HepG2 (cell line): ENCODE measurements around the gene ECD. TPM values are rescaled to one million over a fixed set of nuclear protein-coding genes. Genes with fewer than 3 reads are reported as not detected.

ENCODE experiments used
- CCDC6 ChIP-seq: sonication (generic); formaldehyde crosslinking; IDR thresholded peaks from 2 replicates; pipeline ENCODE4 v1.8.1; 2022; ENCODE audit warnings: mild to moderate bottlenecking, missing genetic modification reagents, moderate library complexity
- EEA1 ChIP-seq: sonication (generic); formaldehyde crosslinking; IDR thresholded peaks from 2 replicates; pipeline ENCODE4 v1.5.1; 2020; ENCODE audit warnings: mild to moderate bottlenecking, missing genetic modification reagents, borderline replicate concordance
- GPN1 ChIP-seq: sonication (generic); formaldehyde crosslinking; IDR thresholded peaks from 2 replicates; pipeline ENCODE4 v1.5.1; 2020; ENCODE audit warnings: missing genetic modification reagents, borderline replicate concordance
- HNF4A ChIP-seq: sonication (generic); formaldehyde crosslinking; IDR thresholded peaks from 2 replicates; pipeline ENCODE4 v1.4.0; 2020; ENCODE audit warnings: missing genetic modification reagents
- HNRNPLL ChIP-seq: fragments of 200-400 bp; formaldehyde crosslinking; IDR thresholded peaks from 2 replicates; pipeline ENCODE4 v1.6.1; 2017; ENCODE audit warnings: mild to moderate bottlenecking, low read depth, low read length; ENCODE audit not compliant: poor library complexity, severe bottlenecking
- KAT2B ChIP-seq: fragments of 150-350 bp; IDR thresholded peaks from 2 replicates; pipeline ENCODE4 v1.6.1; 2014; ENCODE audit warnings: low read depth, low read length, borderline replicate concordance
- KLF16 ChIP-seq, 2 experiments: sonication (generic) in 1 of 2; formaldehyde crosslinking in 1 of 2; IDR thresholded peaks; 2 replicates each; pipeline versions ENCODE4 v1.6.1 to v1.8.0; 2016 to 2023; ENCODE audit warnings: missing genetic modification reagents in 2 of 2, missing compliant biosample characterization in 1 of 2
- MED1 ChIP-seq: sonication (generic); formaldehyde crosslinking; IDR thresholded peaks from 2 replicates; pipeline ENCODE4 v1.4.0; 2020; ENCODE audit warnings: missing genetic modification reagents
- PAF1 ChIP-seq: IDR thresholded peaks from 2 replicates; pipeline ENCODE4 v1.6.1; 2016; ENCODE audit warnings: missing genetic modification reagents, missing compliant biosample characterization
- RFXAP ChIP-seq: sonication (generic); formaldehyde crosslinking; IDR thresholded peaks from 2 replicates; pipeline ENCODE4 v1.4.0; 2020; ENCODE audit warnings: missing genetic modification reagents, borderline replicate concordance
- TBX3 ChIP-seq: fragments of 450-650 bp; IDR thresholded peaks from 2 replicates; pipeline ENCODE4 v1.6.1; 2017; ENCODE audit warnings: antibody characterized with exemption, mild to moderate bottlenecking, inconsistent platforms, borderline replicate concordance
- YEATS4 ChIP-seq: sonication (generic); formaldehyde crosslinking; IDR thresholded peaks from 2 replicates; pipeline ENCODE4 v1.4.0; 2020; ENCODE audit warnings: missing genetic modification reagents, borderline replicate concordance
- ZNF160 ChIP-seq: sonication (generic); formaldehyde crosslinking; IDR thresholded peaks from 2 replicates; pipeline ENCODE4 v1.8.0; 2022; ENCODE audit warnings: mild to moderate bottlenecking, inconsistent platforms, missing genetic modification reagents
- ZNF549 ChIP-seq: sonication (generic); formaldehyde crosslinking; IDR thresholded peaks from 2 replicates; pipeline ENCODE4 v1.5.0; 2020; ENCODE audit warnings: missing genetic modification reagents
- ZNF775 ChIP-seq: sonication (generic); formaldehyde crosslinking; IDR thresholded peaks from 2 replicates; pipeline ENCODE4 v1.4.0; 2020; ENCODE audit warnings: missing genetic modification reagents, mild to moderate bottlenecking, moderate library complexity, borderline replicate concordance
- ZNF839 ChIP-seq: sonication (generic); formaldehyde crosslinking; IDR thresholded peaks from 2 replicates; pipeline ENCODE4 v1.4.0; 2020; ENCODE audit warnings: missing genetic modification reagents, mild to moderate bottlenecking, borderline replicate concordance
- polyA plus RNA-seq, 8 experiments: library from polyadenylated mRNA; depleted of rRNA in 3 of 8; stranded (reverse) in 7 of 8; unstranded in 1 of 8; fragments of >200 nt; fragmentation: Illumina TruSeq in 4 of 8; extraction: Trizol in 4 of 8; gene quantifications; 2 replicates each; pipeline versions ENCODE4 v1.2.1 to v1.2.3, GENCODE V29; 2011 to 2016; ENCODE audit warnings: low read depth in 4 of 8, missing spikeins in 1 of 8, mixed read lengths in 1 of 8; ENCODE audit not compliant: insufficient read depth in 1 of 8
- total RNA-seq, 5 experiments: library from RNA; depleted of rRNA; stranded (reverse); fragments of >200 nt; fragmentation: Illumina TruSeq; extraction: Trizol; gene quantifications; 2 replicates each; pipeline ENCODE4 v1.2.3, GENCODE V29; 2016; ENCODE audit warnings: low read depth in 1 of 5
- TF ChIP-seq, protein P1 (sequence below): sonication (generic); formaldehyde crosslinking; IDR thresholded peaks from 2 replicates; pipeline ENCODE4 v1.4.0; 2020; ENCODE audit warnings: missing genetic modification reagents, low read depth, mild to moderate bottlenecking, borderline replicate concordance
- TF ChIP-seq, protein P2 (sequence below): sonication (generic); formaldehyde crosslinking; conservative IDR thresholded peaks from 2 replicates; pipeline ENCODE4 v1.8.0; 2022; ENCODE audit warnings: mild to moderate bottlenecking, moderate library complexity, missing genetic modification reagents
- TF ChIP-seq, protein P3 (sequence below): sonication (generic); formaldehyde crosslinking; IDR thresholded peaks from 2 replicates; pipeline ENCODE4 v1.4.0; 2020; ENCODE audit warnings: missing genetic modification reagents, mild to moderate bottlenecking, borderline replicate concordance
- TF ChIP-seq, protein P4 (sequence below): sonication (generic); formaldehyde crosslinking; conservative IDR thresholded peaks from 2 replicates; pipeline ENCODE4 v1.8.1; 2023; ENCODE audit warnings: missing genetic modification reagents
- TF ChIP-seq, protein P5 (sequence below): IDR thresholded peaks from 2 replicates; pipeline ENCODE4 v1.6.1; 2016; ENCODE audit warnings: mild to moderate bottlenecking

The ECD gene
- total and polyA plus RNA-seq, 2 of the 13 experiments (the other 11 are each of a cell fraction or from before 2014, with no cell fraction given): 21.5 to 27.6 TPM

DNA sequence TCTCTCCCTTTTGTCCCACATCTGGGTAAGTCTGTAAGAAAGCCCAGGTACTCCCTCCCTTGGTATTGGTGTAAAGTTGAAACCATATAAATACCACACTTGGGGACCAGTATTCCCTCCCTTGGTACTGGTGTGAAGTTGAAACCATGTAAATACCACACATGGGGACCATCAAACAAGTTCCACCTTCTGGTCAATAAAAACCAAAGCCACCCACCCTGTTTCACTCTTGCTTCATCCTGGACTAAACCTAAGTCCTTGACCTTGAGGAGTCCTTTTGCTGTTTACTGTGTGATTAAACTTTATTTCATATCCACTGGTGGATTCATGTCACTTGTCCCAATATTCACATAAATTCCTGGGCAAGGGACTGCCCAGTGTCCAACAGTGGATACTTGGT lies 79.5 kb downstream of the ECD start (continued):
- TF ChIP-seq, protein P1, sequence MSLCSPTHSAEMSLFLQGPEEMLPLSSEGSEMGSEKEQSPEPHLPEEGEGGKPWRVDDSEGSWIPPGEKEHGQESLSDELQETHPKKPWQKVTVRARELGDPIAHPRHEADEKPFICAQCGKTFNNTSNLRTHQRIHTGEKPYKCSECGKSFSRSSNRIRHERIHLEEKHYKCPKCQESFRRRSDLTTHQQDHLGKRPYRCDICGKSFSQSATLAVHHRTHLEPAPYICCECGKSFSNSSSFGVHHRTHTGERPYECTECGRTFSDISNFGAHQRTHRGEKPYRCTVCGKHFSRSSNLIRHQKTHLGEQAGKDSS (CRISPR knock-in tag): no peak
- TF ChIP-seq KLF16 (CRISPR knock-in tag; IDR thresholded peaks at IDR 0.05) (peak in 1 of 2 experiments; percentile 70; a peak in 2 of 4 replicates), CCDC6 (CRISPR knock-in tag) (no peak), HNF4A (peak; percentile 62), ZNF549 (no peak), MED1 (peak; percentile 56), EEA1 (CRISPR knock-in tag) (no peak), KAT2B (no peak), YEATS4 (CRISPR knock-in tag) (no peak), ZNF160 (CRISPR knock-in tag) (no peak), RFXAP (CRISPR knock-in tag) (no peak), HNRNPLL (no peak), TBX3 (peak; percentile 69; the same call in 1 of the 2 replicates), ZNF839 (CRISPR knock-in tag) (no peak), PAF1 (no peak), ZNF775 (CRISPR knock-in tag) (0 out of 2 replicates have a peak, but pooled peaks have one; percentile 43), GPN1 (CRISPR knock-in tag) (no peak)
- TF ChIP-seq, protein P2, sequence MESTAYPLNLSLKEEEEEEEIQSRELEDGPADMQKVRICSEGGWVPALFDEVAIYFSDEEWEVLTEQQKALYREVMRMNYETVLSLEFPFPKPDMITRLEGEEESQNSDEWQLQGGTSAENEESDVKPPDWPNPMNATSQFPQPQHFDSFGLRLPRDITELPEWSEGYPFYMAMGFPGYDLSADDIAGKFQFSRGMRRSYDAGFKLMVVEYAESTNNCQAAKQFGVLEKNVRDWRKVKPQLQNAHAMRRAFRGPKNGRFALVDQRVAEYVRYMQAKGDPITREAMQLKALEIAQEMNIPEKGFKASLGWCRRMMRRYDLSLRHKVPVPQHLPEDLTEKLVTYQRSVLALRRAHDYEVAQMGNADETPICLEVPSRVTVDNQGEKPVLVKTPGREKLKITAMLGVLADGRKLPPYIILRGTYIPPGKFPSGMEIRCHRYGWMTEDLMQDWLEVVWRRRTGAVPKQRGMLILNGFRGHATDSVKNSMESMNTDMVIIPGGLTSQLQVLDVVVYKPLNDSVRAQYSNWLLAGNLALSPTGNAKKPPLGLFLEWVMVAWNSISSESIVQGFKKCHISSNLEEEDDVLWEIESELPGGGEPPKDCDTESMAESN (CRISPR knock-in tag): no peak
- TF ChIP-seq, protein P3, sequence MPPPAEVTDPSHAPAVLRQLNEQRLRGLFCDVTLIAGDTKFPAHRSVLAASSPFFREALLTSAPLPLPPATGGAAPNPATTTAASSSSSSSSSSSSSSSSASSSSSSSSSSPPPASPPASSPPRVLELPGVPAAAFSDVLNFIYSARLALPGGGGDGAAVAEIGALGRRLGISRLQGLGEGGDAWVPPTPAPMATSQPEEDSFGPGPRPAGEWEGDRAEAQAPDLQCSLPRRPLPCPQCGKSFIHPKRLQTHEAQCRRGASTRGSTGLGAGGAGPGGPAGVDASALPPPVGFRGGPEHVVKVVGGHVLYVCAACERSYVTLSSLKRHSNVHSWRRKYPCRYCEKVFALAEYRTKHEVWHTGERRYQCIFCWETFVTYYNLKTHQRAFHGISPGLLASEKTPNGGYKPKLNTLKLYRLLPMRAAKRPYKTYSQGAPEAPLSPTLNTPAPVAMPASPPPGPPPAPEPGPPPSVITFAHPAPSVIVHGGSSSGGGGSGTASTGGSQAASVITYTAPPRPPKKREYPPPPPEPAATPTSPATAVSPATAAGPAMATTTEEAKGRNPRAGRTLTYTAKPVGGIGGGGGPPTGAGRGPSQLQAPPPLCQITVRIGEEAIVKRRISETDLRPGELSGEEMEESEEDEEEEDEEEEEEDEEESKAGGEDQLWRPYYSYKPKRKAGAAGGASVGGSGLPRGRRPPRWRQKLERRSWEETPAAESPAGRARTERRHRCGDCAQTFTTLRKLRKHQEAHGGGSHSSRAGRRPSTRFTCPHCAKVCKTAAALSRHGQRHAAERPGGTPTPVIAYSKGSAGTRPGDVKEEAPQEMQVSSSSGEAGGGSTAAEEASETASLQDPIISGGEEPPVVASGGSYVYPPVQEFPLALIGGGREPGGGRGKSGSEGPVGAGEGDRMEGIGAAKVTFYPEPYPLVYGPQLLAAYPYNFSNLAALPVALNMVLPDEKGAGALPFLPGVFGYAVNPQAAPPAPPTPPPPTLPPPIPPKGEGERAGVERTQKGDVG (CRISPR knock-in tag): no peak
- TF ChIP-seq, protein P4, sequence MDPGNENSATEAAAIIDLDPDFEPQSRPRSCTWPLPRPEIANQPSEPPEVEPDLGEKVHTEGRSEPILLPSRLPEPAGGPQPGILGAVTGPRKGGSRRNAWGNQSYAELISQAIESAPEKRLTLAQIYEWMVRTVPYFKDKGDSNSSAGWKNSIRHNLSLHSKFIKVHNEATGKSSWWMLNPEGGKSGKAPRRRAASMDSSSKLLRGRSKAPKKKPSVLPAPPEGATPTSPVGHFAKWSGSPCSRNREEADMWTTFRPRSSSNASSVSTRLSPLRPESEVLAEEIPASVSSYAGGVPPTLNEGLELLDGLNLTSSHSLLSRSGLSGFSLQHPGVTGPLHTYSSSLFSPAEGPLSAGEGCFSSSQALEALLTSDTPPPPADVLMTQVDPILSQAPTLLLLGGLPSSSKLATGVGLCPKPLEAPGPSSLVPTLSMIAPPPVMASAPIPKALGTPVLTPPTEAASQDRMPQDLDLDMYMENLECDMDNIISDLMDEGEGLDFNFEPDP (CRISPR knock-in tag): 0 out of 2 replicates have a peak, but pooled peaks have one; percentile 83
- TF ChIP-seq, protein P5, sequence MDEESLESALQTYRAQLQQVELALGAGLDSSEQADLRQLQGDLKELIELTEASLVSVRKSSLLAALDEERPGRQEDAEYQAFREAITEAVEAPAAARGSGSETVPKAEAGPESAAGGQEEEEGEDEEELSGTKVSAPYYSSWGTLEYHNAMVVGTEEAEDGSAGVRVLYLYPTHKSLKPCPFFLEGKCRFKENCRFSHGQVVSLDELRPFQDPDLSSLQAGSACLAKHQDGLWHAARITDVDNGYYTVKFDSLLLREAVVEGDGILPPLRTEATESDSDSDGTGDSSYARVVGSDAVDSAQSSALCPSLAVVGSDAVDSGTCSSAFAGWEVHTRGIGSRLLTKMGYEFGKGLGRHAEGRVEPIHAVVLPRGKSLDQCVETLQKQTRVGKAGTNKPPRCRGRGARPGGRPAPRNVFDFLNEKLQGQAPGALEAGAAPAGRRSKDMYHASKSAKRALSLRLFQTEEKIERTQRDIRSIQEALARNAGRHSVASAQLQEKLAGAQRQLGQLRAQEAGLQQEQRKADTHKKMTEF: peak; percentile 54; the same call in 1 of the 2 replicates
